ENCODE measurements around the gene RIIAD1.

DNA sequence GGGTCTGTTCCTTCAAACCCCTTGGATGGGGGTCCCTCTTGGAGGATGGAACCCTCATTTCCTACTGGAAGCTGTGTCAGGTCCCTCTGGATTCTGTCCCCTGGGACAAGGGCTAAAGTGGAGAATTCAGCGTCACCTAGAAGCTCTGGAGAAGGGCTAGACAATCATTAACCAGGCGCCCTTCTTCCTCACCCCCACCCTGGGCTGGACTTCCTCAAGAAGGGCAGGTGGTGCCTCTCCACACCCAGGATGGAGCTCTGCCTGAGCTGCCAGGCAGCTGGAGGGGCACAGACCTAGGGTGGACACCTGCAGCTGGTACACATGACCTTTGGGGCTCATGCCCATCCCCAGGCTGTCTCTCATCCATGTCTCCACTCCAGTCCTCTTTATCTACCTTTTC lies 8.3 kb upstream of the RIIAD1 start:
- no peak for TF ChIP-seq CTCF (IDR thresholded peaks at IDR 0.05)
- TF ChIP-seq POLR2A (IDR thresholded peaks at IDR 0.05) = no peak
- no peak for TF ChIP-seq POLR2AphosphoS5 (IDR thresholded peaks at IDR 0.05)

All from stomach (tissue), 4 donors.